Activated CD8-positive, alpha-beta memory T cell treated with anti-CD3 and anti-CD28 coated beads for 48 hours (primary cell): ENCODE data around the gene MICU1.
"Not testable (repeated sequence)": the region's sequence is repeated elsewhere in the genome, so short reads cannot be mapped to it uniquely, and the experiment has no call there.

ENCODE experiments used
- DNase-seq, 3 experiments: peaks; one replicate each; pipeline ENCODE4 v3.0.0-alpha.2; 2020; ENCODE audit warnings: low read depth in 2 of 3, low spot score in 2 of 3

MICU1 gene

DNA sequence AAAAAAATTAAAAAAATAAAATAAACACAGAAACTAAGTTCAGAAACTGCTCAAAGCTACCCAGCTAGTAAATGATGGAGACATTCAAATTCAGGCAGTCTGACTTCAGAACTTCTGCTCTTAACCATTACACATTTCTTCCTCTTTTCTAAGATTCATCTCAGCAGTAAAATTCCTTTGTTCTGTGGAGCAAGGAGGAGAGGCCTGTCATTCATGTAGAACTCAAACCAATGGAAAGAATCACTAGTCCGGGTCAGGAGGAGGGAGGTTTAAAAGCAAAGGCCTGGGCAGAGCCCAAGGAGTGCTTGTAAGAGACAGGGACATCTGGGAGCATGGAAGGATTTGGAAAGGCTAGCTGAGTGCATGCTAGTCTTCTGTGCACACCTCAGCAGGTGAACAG lies 233.3 kb downstream of the MICU1 start:
- no peak for DNase-seq

DNA sequence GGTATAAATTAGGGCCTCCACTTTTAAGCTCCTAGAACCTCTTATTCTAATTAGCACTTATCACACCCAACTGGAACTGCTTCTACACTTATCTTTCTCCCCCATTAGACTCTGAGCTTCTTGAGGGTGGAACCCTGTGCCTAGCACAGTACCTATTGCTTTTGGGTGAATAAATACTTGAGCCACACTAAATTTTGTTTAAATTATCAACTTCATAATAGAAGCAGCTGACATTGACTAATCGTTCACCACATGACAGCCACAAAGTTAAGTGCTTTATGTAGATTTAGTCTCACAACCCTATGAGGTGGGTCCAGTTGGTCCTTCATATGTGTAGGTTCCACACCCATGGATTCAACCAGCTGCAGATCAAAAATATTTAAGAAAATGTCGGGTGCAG lies 235.1 kb downstream of the MICU1 start:
- DNase-seq: no peak

DNA sequence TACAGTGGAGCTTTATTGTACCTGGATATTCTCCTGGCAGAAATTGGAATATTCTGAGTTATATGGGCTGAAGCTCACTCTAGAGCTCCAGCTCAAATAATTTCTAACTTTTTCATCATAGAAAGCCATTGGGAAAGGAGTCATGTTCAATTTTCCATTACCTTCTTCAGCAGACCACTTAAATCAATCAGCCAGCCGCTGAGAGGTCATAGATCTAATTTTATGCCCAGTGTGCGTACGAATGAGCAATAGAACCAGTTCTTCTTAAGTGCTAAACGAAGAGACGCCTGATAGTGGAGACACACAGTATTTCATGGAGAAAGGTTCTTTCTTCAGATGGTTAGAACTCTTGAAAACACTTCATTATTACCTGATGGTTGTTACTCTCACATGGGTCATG lies 236.2 kb downstream of the MICU1 start:
- no peak for DNase-seq

DNA sequence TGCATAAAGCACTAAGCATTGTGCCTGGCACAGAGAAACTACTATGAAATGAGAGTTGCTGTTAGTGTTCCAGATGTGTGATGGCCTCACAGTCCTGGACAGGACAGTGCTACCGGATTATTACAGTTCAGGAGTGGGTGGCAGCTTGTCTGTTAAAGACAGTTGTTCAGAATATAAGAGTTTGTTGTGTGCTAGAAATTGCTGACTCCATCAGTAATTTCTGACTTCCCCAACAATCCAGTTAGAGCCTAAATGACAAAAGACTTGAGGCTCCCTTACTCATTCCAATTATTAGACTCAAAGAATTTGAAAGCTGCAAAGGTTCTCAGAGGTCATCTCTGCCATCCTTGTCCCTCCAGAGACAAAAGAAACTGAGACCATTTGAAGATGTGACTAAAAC lies 236.9 kb downstream of the MICU1 start:
- DNase-seq: no peak

DNA sequence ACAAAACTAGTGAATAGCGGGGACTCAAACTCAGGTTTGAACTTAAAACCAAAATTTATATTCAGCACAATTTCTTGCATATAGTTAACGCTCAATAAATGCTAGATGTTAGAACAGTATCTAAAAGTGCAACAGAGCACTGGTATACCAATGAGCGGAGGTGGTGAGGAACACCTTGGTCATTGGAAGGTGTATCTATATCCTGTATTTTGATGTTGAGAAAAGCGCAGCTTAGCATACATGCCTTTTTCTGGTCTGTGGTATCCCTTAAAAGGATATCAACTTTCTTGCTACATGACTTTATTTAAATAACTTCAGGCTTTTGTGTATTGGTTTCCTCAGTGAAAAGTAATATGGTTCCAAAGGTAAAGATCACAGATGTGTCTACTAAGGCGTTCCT lies 237.8 kb downstream of the MICU1 start:
- no peak for DNase-seq

DNA sequence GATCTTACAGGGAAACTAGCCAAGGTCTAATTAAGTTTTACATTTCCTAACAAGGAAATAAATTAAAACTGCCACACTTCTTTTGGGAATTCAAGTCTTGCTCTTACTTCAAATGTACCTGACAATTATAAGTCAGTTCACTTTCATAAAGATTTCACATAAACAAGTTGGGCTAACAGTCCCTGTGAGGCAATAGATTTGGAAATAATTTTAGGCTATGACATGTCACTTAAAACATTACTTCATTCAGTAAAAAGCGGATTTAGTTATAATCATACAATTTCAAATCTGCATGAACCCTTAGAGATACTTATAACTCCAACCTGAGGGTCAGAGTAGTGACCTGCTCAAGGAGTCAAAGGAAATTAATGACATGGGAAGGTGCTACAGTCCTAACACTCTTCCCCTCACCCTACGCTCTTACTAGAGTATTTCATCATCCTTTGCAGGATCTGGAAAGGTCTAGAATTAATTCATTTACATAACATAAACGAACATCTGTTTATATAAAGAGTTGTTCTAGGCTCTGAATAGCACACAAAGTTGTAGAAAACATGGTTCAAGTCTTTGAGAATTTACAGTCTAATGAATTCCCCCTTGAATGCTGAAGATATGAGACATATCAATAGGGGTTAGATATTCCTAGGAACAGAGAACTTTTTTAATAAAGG lies 238.8 kb downstream of the MICU1 start:
- DNase-seq: no peak

DNA sequence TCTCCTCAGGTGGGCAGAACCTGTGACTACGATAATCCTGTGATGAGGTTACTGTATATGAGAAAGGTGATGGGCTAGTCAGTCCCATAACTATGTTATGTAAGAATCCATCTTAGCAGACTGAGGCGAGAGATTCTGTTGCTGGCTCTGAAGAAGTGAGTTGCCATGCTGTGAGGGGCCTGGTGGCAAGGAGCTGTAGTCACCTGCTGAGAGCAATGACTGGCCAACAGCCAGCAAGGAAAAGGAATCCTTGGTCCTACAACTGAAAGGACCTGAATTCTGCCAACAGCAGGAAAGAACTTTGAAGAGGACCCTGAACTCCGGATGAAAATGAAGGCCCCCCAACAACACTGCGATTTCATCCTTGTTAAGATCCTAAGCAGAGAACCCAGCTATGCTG lies 240.2 kb downstream of the MICU1 start:
- DNase-seq: no peak

DNA sequence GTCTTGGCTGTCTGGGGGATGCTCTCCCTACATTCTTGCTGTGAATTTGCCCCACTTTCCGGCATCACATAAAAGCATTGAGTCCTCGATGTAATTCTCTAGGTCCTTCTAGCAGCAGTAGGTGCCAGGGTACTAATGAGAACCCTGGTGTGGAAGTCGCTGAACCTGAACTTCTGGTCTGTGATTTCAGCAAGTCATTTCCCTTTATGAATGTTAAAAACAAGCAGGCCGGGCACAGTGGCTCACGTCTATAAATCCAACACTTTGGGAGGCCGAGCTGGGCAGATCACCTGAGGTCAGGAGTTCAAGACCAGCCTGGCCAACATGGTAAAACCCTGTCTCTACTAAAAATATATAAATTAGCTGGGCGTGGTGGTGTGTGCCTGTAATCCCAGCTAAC lies 240.9 kb downstream of the MICU1 start:
- not testable (repeated sequence) for DNase-seq

DNA sequence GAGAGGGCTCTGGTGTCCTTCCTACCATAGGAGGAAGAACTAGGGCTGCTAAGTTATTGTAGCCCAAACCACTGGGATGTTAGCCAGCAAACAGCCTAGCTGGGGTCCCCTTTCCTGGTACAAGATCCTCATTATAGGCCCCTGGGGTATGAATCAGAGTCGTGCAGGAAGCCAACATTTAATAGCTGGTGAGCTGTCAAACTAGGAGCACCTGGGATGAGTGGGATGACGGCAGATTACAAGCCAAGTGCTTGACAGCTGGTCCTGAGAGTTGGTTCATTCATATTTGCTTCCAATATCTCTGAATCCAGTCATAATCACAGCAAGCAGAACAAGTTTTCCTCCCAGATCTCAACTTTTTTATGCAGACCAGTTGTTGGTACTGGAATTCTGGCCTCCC lies 246.1 kb downstream of the MICU1 start:
- DNase-seq: no peak

DNA sequence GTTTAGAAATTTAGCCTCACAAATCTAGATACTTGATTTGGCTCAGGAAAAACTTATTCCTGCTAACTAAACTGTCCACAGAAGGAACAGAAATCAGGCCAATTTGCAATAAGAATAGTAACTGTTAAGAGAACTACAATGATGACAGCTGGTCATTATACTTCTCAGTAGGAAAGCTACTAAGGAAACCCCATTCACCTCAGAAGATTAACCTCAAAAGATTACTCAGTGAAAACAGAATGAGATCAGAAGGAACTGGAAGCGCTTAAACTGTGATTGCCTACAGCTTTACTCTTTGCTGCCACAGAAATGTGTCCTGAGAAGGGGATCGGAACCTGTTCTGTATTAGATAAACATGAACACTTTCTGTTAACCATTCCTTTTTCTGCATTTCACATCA lies 246.8 kb downstream of the MICU1 start:
- DNase-seq: no peak

DNA sequence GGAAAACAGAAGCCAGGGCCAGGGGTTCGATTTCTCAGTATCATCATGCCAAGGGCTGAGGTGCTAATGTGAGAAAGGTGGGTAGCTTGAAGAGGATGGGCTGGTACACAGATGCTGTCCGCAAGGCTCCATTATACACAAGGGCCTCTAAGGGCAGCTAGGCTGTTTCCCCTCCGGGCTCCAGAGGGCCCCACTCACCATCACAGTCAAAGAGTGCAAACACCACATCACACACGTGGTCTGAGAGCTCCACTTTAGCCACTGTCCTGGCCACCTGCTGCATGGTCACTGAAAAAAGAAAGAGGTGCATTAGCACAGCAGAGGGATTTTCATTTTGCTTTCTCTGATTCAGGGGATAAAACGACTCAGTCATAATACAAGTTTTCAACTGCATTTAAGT lies 250.3 kb downstream of the MICU1 start:
- no peak for DNase-seq

DNA sequence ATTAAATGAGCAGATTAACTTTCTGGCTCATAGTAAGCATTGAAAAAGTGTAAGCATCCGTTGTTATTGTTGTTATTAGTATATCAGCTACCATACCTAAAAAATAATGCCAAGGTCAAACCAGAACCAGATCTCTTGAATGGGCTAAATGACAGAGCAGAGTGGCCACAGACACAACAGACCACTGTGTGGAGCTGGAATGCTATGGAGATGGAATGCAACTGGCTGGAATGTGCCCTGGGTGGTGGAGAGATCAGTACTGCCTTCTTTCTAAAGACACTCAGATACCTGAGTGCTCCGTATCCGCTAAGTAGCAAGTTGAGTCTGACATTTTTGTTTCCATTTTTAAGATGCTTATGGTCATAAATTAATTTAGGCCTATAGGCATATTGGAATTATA lies 250.7 kb downstream of the MICU1 start:
- DNase-seq: no peak

DNA sequence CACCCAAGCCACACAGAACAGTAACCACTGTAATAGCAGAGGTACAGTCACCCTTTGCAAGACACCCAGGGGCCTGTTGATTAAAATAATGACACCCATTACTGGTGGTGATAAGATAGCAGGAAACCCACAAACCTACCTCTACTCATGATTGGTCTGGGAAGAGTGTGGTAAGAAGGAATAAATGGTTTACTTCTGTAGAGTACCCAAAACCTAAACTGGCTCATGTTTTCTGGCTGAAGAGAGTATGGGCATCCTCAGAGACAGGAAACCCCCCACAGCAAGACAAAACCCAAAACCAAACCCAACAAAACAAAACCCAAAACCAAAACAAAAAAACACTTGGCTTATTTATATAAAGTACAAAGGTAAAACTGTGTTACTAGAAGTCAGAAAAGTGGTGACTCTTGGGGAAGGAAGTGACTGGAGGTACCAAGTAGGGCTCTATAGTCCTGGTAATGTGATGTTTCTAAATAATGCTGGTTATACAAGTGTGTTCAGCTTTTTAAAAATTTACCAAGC lies 255.6 kb downstream of the MICU1 start:
- no peak for DNase-seq

DNA sequence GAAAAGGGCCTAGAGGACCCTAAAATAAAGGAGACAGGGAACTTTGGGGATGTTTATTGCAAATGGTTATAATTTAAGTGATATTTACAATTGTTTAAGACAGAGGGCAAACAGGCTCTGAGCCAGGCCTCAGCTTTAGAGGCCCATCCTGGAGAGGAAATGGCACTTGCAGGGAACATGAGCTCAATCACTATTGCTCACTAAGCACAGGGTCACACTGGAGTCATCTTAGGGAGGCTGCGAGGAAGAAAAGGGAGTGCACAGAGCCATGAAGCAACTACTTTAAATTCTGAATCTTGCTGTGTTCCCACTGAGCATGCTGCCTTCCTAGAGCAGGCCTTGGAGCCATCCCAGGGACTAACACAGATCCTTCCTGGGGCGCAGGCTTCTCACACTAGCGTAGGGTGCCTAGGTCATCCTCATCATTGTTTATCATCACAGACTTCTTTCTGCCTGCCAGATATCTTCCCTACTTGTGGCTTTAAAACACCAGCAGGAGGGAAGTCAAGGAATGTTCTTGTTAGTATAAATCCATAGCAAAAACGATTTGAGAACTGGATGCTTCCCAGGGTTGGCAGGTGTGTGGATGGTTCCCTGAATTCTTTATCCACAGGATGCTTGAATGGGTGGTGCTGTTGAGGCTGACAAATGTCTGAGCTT lies 258.4 kb downstream of the MICU1 start:
- DNase-seq: no peak

DNA sequence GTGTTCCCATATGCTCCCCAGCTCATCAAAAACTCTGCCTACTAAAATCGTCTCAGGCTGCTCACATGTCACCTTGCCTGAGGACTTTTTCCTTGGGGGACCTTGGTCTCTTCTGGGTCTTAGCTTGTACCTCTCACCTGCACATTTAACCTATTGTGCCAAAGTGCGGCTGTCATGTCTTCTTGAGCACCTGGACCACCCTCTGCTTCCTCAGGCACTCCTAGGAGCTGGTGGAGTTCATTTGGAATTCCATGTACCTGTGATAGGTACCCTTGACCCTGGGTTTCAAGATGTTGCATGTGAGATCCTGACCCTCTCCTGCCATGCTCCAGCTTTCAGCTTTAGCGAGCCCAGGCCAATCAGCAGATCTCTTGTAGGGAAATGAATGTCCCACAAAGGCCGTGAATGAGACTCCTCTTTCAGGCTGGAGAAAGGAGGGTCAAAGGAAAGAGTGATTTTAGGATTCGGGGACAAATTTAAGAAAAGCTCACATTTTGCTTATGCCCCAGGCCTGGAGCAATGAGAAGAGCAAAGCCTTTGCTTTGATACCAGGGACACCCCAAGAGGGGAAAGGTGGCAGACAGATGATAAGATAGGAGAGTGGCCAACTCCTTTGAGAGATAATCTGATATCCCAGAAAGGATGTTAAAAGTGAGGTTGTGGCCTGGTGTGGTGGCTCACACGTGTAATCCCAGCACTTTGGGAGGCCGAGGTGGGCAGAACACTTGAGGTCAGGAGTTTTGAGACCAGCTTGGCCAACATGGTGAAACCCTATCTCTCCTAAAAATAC lies 260.6 kb downstream of the MICU1 start:
- DNase-seq: no peak

DNA sequence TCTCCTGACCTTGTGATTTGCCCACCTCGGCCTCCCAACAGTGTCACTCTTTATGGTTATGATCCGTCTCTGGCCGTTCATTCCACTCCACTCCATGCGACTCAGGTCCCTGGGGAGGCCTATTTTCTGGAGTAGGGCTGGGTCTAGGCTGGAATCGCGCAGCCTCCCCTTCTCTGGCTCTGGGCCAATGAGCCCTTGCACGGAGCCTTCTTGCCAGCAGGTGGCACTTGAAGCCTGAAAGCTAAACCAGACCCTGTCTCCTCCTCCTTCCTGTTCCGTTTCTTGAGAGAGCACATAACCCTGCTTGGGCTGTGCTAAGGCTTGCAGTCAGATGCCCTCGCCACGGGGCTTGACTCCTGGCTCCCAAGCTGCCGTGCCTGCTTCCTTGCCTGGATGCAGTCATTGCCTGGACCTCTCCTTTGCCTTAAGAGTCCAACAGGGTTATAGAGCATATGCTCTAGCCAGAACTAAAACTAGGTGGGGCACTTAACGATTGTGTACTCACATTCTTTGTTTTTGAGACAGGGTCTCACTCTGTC lies 261.6 kb downstream of the MICU1 start:
- DNase-seq: peak; percentile 52 to 60 (median 58)

DNA sequence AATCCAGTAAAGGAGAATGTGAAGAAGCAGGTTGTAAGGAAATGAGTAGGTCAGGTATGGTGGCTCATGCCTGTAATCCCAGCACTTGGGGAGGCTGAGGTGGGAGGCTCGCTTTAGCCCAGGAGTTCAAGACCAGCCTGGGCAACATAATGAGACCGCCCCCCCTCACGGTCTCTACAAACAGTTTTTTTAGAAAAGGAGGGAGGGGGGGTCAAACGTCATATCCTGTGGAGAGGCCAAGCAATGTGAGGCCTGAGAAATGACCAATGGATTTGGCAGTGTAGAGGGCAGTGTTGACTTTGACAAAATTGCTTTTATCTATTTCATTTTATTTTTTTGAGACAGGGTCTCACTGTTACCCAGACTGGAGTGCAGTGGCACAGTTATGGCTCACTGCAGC lies 268.9 kb downstream of the MICU1 start:
- no peak for DNase-seq

DNA sequence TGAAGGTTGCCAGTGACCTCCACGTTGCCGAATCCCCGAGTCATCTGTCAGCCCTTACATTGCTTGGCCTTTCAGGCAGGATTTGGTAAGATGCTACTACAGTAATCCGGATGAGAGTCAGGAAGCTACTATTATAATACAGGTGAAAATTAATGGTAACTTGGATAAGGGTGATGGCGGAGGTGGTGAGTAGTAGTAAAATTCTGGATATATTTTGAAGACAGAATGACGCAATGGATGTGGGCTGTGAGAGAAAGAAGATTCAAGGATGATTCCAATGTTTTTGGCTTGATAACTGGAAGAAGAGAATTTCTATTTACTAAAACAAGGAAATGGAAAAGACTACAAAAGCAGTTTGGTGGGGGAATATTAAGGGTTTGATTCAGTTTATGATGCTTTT lies 269.8 kb downstream of the MICU1 start:
- no peak for DNase-seq

DNA sequence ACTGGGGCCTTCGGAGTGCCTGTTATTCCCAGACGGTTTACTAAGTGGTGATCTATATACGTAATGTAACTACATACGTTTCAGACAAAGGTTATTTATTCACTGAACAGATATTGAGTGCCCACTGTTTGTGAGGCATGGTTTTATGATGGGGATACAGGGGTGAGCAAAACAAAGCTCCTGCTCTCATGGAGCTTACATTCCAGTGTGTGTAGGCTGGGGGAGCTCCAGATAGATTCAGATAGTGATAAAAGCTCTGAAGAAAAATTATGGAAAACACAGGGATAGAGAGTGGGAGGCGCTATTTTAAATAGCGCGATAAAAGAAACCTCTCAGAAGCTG lies 270.7 kb downstream of the MICU1 start:
- DNase-seq: no peak

DNA sequence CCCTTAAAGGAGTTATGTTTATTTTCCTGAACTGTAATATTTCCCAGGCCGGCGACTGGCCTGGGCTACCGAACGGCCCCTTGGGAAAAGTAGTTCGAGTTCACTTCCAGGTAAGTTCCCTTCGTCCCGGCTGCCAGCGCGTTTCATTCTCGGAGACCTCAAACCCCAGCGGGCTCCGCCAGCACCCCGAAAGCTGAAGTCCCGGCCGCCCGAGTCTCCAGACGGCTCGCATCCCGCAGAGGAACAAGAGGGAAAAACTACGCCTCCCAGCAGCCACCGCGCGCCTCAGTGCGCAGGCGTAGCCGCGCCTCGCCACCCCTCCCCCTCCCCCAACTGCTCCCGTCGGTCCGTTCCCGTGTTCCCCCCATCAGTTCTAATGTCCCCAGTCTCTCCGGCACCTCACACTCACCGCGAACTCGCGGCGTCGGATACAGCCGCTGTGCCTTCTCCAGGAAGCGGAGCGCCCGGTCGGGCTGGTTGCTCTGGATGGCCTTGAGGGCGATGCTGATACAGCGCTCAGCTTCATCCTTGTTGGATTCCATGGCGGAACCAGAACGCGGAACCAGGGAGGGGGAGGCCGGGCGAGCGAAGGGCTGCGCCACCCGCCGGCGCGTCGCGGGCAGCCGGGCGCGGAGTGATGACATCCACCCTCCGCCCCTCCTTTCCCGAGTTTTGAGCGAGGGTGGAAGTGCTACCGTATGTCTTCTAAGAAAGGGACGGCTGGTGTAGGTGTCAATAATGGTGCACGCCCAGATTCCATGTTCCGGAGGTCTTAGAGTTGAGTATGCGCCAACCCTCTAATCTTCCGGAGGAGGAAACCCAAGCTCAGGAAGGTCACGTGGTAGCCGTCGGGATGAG lies 271.3 kb downstream of the MICU1 start, which contains the start of gene DNAJB12:
Gene DNAJB12, minus strand, starts transcription at position 564 of the 858 bp plus-strand sequence. Its CDS starts 22 bp downstream, at position 542.
- DNase-seq: peak; percentile 76 to 78 (median 76)

DNA sequence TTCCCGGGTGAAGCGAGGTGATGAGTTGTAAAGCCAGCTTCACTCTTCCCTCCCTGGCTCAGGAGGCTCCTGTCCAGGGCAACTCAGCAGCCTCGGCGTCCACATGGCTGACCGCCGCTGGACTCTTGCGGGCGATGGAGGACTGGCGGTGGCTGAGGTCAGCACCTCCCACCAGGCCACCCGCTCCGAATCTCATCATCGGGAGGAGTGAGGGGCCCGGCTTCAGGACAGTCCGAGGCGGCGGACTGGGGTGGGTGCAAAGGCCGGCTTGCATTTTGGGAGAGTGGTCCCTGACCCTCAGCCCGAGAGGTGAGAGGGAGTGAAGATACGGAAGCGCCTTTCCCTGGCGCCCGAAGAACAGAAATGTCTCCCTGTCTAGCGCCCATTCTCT lies 271.9 kb downstream of the MICU1 start:
- DNase-seq: no peak
